SK-MEL-5 (cell line): ENCODE data around the gene OR2T11. TPM values are rescaled to one million over a fixed set of nuclear protein-coding genes. Genes with fewer than 3 reads are reported as not detected.
"Not testable (repeated sequence)": the region's sequence is repeated elsewhere in the genome, so short reads cannot be mapped to it uniquely, and the experiment has no call there.

Experiments
- DNase-seq: peaks from one replicate; pipeline ENCODE4 v3.0.0-alpha.2; 2016; ENCODE audit warnings: low read depth, low spot score
- in situ Hi-C: cut with HindIII; loops from 2 replicates; pipeline ENCODE4 v1.10.0; 2016; ENCODE audit warnings: low sequenced_read_pairs, high pct_unique_total_duplicates, low pct_unique_long_range_greater_than_20kb
- small RNA-seq, 2 experiments: library from RNA; depleted of rRNA; stranded (forward); fragments of <200 nt; gene quantifications; one replicate each; pipeline ENCODE3, GENCODE V24; 2014
- total RNA-seq: library from RNA; depleted of rRNA; stranded (reverse); fragments of >200 nt; shearing (Covaris generic); gene quantifications from 2 replicates; pipeline ENCODE4 v1.2.3, GENCODE V29; 2014; rRNA removed

OR2T11 gene
- total RNA-seq, 1 experiment from 2014 or later: not detected

DNA sequence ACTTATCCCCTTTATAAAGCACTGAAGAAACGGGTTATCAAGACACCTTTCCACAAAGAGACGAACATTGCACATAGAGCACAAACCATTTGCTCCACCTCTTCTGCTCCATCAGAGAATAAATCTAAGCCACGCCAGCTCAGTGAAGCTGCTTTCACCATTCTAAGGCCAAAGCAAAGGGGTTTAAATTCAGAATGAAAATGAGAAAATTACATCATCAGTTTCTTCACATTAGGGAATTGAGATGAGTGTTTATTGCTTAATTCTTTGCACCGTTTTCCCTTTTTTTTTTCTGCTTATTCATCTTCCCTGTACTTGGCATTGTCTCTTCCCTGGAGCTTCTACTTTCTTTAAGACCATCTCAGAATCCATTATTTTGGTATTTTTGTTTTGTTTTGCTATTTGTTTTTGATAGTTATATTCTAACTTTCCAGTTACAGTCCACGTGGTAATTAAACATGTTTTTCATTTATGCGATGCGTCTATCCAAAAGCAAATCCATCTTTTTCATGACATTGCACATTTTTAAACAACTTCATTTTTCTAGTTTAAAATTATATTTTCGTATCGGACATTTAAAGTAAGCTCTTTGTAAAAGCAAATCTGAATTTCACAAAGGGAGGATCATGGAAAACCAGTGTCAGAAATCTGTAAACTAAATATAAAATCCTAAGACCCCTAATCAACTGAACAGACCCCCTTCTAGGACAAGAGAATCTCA, 58.5 kb downstream of the OR2T11 start:
- no peak for DNase-seq

DNA sequence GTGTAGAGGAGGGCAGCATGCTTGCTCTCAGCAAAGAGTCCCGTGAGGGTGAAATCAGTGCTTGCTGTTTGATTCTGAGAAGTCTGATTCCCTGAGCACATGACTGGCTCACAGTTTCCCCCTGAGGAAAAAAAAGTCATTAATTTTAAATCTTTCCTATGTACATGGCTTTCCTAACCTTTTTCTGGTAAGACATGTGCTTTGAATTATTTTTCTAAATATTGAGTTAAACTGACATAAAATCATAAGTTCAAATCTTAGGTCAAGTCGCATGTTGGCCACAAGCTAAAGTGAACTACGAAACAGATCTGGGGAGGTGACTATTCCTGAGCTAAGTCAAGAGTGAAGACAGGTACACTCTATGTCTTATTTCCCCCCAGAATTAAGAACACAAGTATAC, 60.2 kb downstream of the OR2T11 start, which contains the start of gene OR2T34:
TSS of gene OR2T34 (minus strand) at position 101 of the 400 bp plus-strand sequence. CDS start at position 101, 0 bp downstream.
- DNase-seq, in situ Hi-C loops: not testable (repeated sequence)

More for the DNA sequence above, 58.5 kb downstream of the OR2T11 start:
- in situ Hi-C loops: no loop called here

DNA sequence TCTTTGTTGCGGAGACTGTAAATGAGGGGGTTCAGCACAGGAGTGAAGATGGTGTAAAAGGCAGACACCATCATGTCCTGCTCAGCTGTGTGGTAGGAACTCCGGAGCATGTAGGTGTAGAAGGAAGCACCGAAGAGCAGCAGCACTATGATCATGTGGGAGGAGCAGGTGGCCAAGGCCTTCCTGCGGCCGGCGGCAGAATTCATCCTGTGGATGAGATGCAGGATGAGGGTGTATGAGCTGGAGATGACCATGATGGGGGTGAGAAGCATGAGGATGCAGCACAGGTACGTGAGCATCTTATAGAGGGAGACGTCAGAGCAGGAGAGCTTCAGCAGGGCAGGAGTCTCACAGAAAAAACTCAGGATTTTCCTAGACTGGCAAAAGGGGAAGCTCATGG, 61.0 kb downstream of the OR2T11 start:
- DNase-seq, in situ Hi-C loops: not testable (repeated sequence)

Small RNA genes lying within 50 kb of the gene (small RNA-seq; reads per million reads assigned to genes)
- 0 reads per million in 2 experiments for gene RF00019

Other genes with a start within 250 kb of the OR2T11 start
- gene OR2T1, start 232.0 kb downstream of the OR2T11 start, total RNA-seq: not detected in 2 replicates
- gene OR2T2, start 189.5 kb downstream of the OR2T11 start, total RNA-seq: not detected in 2 replicates
- not detected in 2 replicates for gene OR2T3, start 161.7 kb downstream of the OR2T11 start, total RNA-seq
- not detected in 2 replicates for gene OR2T5, start 146.5 kb downstream of the OR2T11 start, total RNA-seq
- gene OR2G6, start 127.0 kb downstream of the OR2T11 start, total RNA-seq: not detected in 2 replicates
- gene OR2T29, start 72.3 kb downstream of the OR2T11 start, total RNA-seq: not detected in 2 replicates
- not detected in 2 replicates for gene OR2T34, start 60.3 kb downstream of the OR2T11 start, total RNA-seq
- gene OR2T10, start 37.4 kb downstream of the OR2T11 start, total RNA-seq: not detected in 2 replicates
- not detected in 2 replicates for gene OR2T35, start 10.2 kb upstream of the OR2T11 start, total RNA-seq
- not detected in 2 replicates for gene OR2T27, start 20.4 kb upstream of the OR2T11 start, total RNA-seq
- not detected in 2 replicates for gene OR14I1, start 67.7 kb upstream of the OR2T11 start, total RNA-seq
- gene LYPD8, start 120.7 kb upstream of the OR2T11 start, total RNA-seq: 2.3 and 2.4 TPM in 2 replicates
- 14.9 and 15.2 TPM in 2 replicates for gene SH3BP5L, start 190.8 kb upstream of the OR2T11 start, total RNA-seq
- 25.4 and 29.8 TPM in 2 replicates for gene ZNF672, start 203.1 kb upstream of the OR2T11 start, total RNA-seq
- 16.4 and 18.7 TPM in 2 replicates for gene ZNF692, start 224.0 kb upstream of the OR2T11 start, total RNA-seq